ENCODE data around the gene ZNF579.

Gene ZNF579

DNA sequence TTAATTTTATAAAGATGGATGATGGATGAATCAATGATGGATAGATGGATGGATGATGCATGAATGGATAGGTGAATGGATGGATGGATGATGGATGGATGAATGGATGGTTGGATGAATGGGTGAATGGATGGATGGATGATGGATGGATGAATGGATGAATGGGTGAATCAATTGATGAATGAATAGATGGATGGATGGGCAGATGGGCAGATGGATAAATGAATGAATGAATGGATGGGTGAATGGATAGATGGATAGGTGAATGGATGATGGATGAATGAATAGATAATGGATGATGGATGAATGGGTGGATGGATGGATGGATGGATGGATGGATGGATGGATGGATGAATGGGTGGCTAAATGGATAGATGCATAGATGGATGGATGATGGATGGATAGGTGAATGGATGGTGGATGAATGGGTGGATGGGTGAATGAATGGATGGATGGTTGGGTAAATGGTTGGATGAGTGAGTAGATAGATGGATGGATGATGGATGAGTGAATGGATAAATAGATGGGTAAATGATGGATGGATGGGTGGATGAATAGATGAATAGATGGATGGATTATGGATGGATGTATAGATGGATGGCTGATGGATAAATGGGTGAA lies 12.8 kb downstream of the ZNF579 start:
- no peak for DNase-seq (ENCODE audit: low read depth)

DNA sequence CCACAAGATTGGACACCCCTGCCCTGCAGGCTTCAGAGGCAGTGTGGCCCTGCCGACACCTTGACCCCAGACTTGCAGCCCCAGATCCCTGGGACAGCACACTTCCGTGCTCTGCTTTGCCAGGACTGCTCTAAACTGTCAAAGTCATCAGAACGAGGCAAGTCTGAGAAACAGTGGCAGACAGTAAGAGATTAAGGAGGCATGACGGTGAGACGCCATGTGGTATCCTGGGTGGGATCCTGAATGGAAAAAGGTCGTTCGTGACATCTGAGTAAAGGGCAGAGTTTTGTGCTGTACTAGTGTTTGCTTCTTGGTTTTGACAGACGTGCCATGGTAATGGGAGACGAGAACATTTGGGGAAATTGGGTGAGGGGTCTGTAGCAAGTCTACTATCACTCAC lies 13.8 kb downstream of the ZNF579 start:
- no peak for DNase-seq (ENCODE audit: low read depth)

DNA sequence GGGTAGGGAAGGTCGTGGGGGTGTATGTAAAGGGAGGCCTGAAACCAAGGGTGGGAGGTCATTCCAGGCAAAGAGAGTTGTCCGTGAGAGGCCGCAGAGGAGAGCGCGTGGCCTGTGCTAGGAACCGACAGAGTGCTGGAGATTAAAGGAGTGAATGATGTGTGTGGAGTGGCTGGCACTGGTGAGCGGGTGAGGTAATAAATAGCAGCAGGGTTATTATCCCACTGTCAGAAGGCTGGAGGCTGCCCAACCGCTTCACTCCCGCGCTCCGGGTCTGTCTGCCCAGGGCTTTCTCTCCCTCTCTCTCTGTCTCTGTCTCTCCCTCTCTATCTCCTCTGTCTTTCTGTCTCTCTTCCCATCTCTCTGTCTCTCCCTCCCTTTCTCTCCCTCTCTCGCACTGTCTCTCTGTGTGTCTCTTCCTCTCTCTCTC lies 17.4 kb downstream of the ZNF579 start:
- DNase-seq (ENCODE audit: low read depth), result peak; percentile 30

DNA sequence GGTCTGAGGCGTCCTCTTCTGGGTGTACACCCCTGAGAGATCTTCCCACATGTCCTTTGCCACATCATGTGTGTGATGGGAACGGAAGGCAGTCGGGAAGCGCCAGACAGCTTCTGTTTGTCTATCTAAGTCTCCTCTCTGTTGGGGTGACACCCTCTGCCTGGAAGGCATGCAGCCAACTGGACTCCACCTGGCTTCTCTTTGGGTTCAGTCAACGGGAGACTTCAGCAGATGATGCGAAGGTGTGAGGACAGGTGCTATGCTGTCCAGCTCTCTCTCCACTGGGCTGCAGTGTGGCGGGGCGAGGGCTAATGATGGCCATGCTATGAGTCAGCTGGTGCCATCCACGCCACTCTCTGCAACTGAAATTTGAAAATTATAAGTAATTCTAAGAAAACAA lies 21.0 kb downstream of the ZNF579 start:
- DNase-seq (ENCODE audit: low read depth), result no peak

DNA sequence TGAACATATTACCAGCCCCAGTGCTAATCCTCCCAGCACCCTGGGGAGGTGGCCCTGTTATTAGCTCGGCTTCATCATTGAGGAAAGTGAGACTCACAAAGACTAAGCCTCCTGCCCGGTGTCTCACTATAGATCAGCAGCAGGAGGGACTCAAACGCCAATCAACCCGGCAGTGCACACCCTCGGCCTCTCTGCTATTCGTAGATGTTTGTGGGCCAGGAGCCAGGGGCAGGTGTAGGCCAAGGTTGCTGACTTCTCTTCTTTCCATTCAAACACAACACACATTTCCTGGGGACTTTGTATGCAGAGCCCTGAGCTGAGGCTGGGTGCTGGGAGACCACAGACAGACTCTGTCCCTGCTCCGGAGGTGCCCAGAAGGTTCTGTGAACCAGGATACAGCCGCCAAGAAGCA lies 25.9 kb downstream of the ZNF579 start:
- DNase-seq (ENCODE audit: low read depth), result no peak

DNA sequence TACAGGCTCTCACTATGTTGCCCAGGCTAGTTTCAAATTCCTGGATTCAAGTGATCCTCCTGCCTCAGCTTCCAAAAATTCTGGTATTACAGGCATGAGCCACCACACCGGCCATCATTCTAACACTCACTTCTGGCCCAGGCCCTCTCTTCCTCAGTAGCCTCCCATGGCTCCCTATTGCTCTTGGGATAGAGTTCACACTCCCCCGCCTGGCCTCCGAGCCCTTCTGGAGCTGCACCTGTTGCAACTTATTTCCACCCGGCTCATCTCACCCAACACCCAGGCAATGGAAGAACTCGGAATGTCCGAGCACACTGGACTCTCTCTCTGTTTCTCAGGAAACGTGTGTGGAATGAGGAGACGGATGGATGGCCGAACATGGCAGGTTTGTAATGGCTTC lies 26.3 kb downstream of the ZNF579 start:
- no peak for DNase-seq (ENCODE audit: low read depth)

DNA sequence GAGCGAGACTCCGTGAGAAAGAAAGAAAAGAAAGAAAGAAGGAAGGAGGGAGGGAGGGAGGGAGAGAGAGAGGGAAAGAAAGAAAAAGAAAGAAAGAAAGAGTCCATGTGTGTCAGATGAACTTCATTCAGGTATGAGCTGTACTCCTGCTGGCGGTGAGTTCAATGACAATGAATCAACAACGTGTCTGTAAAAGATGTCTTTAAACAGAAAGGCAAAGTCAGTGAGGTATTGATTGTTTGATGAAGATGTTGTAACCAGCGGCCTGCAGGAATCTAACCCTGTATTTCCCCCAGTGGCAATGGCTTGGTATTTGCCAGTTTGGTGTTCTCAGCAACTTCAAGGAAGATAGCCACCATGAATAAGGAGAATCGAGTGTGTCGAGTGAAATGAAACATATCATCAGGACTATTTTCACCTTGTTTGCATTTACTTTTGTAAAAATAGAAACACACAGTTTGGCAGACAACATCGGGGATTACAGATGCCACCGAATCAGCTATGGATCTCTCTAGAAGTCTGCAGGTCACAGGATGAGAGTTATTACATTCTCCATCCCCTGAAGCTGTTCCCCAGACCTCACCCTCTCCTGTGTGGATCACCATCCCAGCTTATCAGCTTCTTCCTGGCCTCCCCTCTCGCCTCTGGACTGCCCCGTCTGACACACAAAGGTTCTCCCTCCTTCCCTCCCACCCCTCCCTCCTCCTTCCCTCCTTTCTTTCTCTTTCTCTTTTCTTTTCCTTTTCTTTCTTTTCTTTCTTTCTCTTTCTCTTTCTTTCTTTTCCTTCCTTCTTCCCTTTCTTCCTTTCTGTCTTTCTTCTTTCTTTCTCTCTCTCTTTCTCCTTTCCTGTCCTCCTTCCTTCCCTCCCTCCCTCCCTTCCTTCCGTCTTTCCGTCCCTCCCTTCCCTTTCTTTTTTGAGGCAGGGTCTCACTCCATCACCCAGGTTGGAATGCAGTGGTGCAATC lies 27.1 kb downstream of the ZNF579 start:
- no peak for DNase-seq (ENCODE audit: low read depth)

DNA sequence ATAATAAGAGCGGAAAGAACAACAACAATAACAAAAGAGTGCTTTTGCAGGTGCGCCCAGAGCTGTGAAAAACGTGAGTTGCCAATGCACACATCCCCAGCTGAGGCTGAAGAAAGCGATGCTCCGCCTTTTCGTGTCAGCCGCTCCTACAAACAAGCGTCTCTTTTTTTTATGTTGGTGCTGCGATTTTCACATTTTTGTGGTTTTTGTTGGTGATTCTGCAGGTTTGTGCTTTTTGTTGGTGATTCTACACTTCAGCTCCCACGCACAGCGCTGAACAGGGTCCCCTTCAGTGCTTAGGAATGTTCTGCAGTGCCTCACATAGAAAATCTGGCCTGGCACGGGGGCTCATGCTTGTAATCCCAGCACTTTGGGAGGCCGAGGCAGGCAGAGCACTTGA lies 28.0 kb downstream of the ZNF579 start:
- DNase-seq (ENCODE audit: low read depth), result peak; percentile 92

DNA sequence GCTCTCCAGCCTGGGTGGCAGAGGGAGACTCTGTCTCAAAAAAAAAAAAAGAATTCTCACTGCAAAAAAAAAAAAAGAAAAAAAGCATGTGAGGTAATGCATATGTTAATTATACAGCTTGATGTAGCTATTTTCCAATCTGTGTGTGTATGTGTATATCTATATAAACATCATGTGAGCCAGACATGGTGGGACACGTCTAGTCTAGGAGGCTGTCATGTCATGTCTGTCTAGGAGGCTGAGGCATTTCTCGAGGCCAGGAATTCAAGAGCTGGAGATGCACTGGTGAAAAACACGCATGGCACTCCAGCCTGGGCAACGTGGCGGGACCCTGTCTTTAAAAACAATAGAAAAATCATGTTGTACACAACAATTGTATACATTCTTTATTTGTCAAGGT lies 28.4 kb downstream of the ZNF579 start:
- no peak for DNase-seq (ENCODE audit: low read depth)

DNA sequence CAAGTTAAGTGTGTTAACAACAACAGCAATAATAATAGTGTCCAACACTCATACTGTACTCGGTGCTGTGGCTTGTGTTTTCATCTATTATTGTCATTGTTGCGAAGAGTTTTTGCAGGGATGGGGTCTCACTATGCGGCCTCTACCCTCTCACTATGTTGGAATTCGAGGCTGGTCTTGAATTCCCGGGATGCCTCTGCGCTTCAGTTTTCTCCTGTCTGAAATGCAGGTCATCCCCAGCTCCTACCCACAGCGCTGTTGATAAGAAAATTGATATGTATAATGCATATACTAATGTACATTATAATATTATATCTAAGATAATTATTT lies 30.4 kb downstream of the ZNF579 start:
- peak; percentile 43 for DNase-seq (ENCODE audit: low read depth)

DNA sequence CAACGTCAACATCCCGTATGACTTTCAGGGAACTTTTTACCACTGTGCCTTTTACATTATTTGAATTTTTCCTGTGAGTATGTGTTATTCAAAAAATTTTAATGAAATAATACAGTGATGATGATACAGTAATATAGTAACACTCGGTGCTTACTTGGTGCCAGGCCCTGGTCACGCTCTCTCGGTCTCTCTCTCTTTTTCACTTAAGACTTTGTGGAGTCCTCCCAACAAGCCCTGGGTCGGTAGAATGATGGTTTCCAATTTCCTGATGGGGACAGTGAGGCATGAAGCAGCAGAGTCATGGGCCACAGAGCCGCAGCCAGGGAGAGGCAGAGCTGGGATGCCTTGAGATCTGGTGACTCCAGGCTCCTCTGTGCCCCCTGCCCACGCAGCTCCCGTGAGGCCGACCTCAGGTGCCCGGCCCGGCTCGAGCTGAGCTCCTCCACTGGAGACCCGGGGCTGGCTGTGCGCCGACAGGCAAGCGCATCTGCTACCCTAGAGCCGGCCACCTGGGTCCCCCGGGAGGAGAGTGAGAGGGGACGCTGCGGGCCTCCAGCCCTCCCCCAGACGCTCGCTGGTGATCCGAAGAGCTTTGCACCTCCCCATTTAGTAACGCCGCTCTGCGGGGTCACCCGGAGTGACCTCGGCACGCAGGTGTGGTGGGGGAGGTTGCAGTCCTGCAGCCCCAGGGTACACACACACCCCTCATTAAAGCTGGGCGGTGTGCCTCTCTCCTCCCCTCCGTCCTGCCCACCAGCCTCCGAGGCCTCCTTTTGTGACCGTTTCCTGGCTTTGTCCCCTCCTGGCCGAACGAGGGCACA lies 30.9 kb downstream of the ZNF579 start:
- peak; percentile 96 for DNase-seq (ENCODE audit: low read depth)

DNA sequence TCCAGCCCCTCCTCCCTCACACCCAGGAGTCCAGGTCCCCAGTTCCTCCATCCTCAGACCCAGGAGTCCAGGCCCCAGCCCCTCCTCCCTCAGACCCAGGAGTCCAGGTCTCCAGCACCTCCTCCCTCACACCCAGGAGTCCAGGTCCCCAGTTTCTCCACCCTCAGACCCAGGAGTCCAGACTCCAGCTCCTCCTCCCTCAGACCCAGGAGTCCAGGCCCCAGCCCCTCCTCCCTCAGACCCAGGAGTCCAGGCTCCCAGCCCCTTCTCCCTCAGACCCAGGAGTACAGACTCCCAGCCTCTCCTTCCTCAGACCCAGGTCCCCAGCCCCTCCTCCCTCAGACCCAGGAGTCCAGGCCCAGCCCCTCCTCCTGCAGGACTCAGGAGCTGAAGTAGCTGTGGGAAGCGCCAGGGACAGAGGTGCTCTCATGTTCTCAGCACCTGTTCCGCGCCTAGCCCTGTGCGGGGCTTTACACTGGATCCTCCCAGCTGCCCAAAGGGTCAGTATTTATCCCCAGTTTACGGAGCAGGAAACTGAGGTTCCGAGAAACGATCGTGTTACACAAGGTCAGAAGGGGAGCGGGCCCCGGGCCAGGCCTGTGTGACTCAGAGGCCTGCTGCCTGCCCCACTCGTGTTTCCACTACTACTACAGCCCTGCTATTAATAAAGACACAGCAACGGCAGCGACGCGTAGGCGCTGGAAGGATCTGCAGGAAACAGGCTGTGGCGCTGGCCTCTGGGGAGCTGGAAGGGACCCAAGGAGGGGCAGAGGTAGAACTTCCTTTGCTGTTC lies 33.6 kb downstream of the ZNF579 start:
- DNase-seq (ENCODE audit: low read depth), result peak; percentile 85

DNA sequence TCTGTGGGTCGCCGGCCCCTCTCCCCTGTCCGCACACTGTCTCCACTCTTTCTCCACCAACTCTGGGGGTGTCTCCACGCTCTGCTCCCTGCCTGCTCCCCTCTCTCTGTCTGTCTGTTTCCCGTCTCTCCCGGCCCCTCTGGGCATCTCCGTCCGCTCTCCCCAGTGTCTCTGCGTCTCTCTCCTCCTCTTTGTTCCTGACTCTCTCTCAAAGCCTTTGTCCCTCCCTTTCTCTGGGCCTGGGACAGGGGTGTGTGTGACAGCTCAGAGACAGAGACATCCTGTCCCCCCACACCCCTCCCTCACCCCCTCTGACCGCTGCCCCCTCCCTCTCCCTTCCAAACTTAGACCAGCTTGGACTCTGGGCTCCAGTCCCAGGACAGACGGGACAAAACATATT lies 34.6 kb downstream of the ZNF579 start:
- no peak for DNase-seq (ENCODE audit: low read depth)

DNA sequence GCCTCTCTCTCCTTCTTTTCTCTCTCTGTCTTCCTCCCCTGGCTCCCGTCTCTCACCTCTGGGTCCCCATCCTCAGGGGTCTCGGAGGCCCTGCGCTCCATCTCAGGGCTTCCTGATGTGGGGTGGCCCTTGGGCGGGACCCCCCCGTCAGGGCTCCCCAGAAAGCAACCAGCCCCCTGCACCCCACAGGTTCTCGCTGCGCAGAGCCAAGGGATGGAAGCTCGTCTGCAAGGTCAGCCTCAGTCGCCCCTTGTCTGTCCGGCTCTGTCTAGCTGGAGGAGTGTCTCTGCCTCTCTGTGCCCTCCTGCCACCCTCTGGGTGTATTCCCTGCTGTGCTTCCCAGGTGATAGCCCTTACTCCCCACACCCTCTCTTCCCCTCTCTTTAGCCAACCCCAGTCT lies 35.2 kb downstream of the ZNF579 start, which contains the start of gene SBK3:
Gene SBK3, minus strand, starts transcription at position 101 of the 400 bp plus-strand sequence. Its CDS starts 0 bp downstream, at position 101.
- no peak for DNase-seq (ENCODE audit: low read depth)

DNA sequence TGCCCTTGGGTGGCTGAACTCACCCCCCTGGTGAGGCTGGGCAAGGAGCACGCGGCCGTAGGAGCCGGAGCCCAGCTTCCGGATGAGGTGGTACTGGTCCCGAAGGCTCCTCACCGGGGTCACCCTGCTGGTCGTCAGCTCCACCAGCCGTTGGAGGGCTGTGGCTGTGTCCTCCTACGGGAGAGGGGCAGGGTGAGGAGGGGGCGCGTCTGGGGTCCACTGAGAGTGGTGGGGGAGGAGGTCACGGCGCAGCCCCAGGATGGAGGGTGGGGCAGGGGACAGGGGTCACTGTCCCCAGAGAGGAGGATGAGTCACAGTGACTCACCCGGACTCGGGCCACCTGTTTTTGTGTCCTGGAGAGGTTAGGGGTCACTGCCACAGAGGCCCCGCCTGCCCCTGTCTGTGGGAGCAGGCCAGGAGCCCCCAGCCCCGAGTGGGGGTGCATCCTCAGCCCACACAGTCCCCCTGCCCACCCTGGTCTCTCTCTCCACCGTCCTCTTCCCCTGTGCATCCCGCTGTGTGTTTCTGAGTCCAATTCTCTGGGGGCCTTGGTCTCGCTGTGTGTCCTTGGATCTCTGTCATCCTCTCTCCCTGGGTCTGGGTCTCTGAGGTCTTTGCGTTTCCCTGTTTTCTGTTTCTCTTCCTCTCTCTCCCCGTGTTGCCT lies 35.7 kb downstream of the ZNF579 start:
- DNase-seq (ENCODE audit: low read depth), result no peak

DNA sequence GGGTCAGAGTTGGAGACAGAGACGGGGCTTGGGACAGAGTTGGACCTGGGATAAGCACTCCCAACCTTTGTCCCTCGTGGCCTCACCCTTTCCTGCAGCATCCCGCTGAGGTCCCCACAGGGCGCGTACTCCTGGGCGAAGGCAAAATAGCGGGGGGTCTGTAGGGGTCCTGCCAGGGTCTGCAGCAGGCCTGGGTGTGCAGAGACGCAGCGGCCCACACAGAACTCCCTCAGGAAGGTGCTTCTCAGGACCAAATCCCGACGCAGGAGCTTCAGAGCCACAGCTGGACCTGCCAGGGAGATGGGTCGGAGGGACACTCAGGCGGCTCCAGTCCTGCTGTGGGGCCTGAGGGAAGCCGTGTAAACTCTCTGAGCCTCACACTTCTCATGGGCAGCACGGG lies 36.6 kb downstream of the ZNF579 start:
- DNase-seq (ENCODE audit: low read depth), result no peak

DNA sequence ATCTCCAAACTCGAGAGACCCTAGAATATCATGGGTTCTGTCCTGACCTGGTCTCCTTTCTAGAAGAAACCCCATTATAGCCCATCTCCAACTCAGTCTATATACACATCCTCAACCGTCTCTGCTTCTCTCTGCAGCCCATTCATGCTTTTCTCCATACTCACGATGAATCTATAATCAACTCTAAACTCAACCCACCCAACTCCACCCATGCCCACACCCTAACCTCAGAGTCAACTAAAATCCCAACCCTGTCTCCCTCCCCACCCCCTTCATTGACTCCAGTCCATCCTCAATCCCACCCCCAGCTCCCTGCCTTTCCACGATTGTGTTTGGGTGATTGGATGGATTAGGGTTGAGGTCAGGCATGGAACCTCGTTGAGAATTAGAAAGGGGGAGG lies 37.1 kb downstream of the ZNF579 start:
- DNase-seq (ENCODE audit: low read depth), result no peak

DNA sequence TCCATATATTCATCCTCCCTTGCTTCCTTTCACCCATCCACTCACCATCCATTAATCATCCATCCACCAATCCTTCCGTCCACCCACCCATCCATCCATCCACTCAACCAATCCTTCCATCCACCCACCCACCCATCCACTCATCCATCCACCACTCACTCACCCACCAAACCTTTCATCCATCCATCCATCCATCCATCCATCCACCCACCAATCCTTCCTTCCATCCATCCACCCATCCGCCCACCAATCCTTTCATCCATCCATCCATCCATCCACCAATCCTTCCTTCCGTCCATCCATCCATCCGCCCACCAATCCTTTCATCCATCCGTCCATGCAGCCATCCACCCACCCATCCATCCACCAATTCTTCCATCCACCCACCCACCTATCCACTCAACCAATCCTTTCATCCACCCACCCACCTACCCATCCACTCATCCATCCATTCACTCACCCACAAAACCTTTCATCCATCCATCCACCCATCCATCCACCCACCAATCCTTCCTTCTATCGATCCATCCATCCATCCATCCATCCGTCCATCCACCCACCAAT lies 38.3 kb downstream of the ZNF579 start:
- DNase-seq (ENCODE audit: low read depth), result no peak

DNA sequence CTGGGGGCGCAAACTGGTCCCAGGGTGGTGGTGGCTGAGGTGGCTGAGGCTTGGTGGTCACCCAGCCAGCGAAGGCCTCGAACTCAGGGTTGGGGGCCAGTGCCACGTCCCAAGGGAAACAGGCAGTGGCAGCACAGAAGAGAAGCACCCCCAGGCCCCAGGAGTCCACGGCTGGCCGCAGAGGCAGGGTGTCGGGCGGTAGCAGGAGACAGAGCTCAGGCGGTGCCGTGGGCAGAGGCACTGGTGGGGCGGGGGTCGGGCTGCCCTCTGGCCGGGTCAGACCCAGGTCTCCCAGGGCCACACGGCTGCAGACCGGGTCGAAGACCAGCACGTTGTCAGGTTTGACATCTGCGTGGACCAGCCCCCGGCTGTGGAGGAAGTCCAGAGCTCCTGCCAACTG lies 39.6 kb downstream of the ZNF579 start:
- no peak for DNase-seq (ENCODE audit: low read depth)

DNA sequence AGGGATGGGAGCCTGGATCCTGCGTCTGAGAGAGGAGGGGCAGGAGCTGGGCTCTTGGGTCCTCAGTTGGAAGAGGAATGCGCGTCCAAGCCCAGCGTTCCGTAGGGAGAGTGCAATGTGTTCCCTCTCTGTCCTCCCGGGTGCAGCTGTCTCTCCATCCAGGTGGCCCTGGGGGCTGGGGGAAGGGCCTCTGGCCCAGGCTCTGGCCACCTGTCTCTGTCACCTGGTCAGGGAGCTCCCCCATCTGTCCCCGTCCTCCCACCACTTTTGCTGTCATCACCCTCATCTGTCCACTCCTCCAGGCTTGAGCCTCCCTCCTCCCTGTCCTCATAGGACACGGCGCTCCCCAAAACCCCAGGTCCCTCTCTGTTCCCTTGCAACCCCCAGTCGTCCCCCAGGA lies 40.0 kb downstream of the ZNF579 start:
- DNase-seq (ENCODE audit: low read depth), result no peak

Data from EH (cell line).